NCI-H1694 treated with DMSO at 0.1 percent for 48 hours (cell line): Measurements from ENCODE around the gene ADGRL4.
"Not testable (repeated sequence)": the region's sequence is repeated elsewhere in the genome, so short reads cannot be mapped to it uniquely, and the experiment has no call there.

Experiments
- DNase-seq: peaks from one replicate; lab custom pipeline; 2025; lab: John Stamatoyannopoulos, UW

Gene ADGRL4

DNA sequence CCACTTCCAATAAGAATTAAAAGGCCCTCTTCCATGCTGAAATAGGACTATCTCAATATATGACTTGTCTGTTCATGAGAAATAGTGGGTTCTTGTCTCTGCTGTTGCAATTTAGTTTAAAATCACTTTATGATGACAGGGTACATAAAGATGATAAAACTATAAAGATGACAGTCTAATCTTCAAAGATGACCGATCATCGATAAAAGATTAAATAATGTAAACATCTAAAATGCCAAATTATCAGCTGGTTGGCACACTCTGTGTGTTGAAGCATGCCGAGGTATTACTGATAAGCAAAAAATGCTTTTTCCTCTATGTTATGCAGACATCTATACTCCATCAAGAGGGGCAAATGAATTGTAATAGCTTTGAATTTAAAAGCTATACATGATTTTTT is 89.5 kb downstream of the ADGRL4 start:
- DNase-seq = no peak

DNA sequence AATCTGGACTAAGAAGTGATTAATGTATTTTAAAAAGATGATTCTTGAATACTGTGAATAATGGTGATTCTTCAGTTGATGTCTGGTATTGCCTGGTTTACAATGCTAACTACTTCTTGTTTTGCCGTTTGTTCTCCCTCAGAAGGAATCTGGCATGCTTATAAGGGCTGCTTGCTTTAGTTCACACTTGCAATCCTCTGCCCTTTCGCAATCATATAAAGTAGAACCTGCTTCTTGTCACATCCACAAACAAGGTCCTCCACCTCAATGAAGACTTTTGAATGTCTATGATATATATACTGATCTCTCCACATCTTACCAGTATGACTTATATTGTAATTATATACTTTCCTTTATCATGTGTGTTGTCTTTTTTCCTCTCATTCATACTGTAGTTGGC is 92.6 kb downstream of the ADGRL4 start:
- no peak for DNase-seq

DNA sequence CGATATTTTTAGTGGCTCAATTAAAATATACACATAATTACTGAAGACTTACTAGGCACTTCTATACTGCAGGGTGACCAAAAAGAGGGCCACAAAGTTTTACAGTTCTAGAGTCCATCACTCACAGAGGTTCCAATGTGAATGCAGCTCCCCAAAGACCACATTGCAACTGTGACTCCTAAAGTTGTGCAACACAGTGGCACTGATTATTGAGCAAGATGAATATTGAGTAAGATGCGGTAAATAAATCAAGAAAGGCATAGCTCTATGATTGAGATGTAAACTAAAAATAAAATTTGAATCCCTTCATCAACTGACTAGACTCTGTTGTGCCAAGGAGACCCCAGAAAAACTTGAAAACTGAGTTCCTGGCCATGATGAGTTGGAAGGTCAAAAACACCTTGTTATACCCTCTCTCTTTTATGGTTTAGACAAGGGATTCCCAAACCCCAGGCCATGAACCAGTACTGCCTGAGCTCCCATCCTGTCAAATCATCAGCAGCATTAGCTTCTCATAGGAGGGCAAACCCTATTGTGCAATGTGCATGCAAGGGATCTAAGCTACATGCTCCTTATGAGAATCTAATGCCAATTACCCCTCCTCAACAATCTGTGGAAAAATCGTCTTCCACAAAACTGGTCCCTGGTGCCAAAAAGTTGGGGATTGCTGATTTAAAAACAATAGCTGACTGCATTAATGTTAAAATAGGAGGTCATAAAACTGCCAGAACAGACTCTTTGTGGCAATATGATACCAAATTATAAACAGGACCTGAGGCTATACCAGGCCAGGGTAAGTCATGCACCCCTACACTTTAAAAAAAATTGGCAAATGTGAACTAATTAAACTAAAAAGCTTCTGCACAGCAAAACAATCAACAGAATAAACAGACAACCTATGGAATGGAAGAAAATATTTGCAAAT is 94.3 kb downstream of the ADGRL4 start:
- DNase-seq = no peak

DNA sequence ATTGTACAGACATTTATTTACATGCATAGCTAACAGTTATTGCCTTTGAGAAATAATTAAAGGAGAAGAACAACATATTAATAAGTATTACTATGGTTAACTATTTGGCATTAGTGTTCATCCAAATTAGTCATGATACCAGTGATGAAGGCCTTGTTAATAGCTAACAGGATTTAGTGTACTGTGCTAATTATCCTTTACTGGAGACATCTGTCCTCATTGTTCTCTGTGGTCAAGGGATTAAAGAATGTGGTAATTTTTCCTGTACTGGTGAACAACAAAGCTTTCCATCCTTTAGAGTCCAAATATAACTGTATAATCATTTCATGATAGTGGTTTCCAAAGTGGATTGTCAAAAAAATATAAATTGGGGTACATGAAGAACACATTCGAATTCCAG is 103.9 kb downstream of the ADGRL4 start:
- no peak for DNase-seq

DNA sequence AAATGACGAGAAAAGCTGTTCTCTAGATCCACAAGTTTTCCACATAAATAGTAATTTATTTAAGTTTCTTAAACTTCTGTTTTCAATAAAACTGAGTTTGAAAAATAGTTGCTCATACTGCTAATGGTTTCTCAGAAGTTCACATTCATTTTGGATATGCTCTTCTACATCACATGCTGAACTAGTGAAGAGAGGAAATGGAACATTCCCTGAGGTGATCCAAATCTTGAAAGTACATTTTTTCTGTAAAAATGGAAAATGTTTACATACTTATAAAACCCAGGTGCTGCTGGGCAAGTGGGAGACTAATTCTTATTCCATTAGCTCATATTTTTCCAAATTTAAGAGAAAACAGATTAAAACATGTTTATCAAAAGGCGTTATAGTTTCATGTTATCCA is 111.7 kb downstream of the ADGRL4 start:
- no peak for DNase-seq

DNA sequence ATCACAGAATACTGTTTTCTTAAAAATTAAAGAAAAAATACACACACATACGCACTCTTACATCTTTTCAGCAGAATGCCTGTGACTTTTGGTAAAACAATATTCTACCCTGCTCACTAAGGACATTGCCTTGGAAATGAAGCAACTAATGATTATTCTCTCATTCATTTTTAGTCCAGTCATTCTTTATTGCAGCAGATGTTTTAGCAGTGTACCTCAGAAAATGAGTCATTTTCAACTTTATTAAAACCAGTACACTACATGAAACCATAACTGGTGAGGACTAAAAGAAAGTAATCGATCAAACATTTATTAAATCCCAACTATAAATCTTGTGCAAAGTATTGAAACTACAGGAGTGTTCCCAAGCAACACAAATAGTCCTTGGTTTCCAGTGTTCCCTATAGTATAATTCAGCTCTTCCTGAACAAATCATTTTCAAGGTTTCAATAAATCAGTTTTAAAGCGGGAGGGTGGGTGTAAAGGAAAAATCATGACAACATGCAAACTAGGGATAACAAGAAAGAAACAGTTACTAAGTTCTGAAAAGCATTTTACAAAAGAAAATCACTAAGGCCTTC is 114.2 kb downstream of the ADGRL4 start:
- DNase-seq = no peak

DNA sequence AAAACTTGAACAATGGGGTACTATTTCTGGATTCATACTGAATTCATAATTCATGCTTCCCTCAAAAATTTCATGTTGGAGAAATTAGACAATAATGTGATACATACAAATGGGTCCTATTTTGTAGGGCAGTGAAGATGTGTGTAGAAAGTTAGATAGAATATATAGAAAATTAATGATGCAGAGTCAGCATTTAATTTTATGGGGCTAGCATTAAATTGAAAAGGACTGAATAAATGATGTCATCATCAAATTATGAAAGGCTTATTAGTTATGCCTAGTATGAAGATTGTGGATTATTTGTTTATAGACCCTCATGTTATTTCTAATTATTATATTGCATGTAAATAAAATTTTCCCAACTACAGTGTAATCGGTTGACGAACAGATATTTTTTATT is 119.1 kb downstream of the ADGRL4 start:
- DNase-seq = no peak

DNA sequence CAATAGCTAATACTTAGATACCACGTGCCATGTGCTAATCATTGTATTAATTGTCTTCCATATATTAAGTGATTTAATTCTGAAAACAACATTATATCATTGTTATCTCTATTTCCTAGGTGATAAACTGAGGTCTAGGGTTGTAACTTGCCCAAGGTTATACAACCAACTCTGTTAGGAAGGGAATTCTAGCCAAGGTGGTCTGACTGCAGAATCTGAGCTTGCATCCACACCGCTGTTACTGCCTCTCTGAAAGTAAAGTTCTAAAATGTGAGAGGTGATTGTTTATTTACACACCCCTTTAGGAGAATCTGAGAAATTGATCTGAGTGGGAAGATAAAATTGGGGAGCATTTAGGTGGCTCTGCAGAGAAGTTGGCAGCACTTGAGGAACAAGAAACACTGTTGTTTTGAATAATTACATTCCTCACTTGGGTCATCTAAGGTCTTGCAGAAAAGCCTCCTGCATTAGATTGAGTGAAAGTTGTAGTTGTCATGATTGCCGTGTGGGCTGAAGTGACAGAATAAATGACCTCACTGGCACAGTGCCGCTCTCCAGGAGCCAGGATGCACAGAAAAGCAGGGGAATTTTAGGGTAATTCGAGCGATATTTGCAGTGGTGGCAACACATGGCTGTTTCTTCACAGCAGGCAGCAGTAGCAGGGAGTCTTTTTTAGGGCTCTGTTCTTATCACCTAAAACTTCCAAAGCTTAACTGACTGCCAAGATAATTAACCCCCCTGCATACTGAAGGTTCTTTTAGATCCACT is 121.7 kb downstream of the ADGRL4 start:
- DNase-seq = no peak

DNA sequence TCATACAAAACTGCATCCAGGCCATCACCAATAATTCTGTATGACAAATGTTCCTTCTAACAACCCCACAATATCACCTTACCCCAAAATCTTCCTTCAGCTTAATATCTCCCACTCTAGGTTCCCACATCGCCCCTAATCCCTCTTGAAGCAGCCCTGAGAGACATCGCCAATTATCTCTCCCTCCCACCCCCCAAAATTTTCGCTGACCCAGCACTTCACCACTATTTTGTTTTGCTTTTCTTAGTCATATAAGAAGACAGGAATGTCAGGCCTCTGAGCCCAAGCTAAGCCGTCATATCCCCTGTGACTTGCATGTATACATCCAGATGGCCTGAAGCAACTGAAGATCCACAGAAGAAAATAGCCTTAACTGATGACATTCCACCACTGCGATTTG is 126.3 kb downstream of the ADGRL4 start:
- no peak for DNase-seq

DNA sequence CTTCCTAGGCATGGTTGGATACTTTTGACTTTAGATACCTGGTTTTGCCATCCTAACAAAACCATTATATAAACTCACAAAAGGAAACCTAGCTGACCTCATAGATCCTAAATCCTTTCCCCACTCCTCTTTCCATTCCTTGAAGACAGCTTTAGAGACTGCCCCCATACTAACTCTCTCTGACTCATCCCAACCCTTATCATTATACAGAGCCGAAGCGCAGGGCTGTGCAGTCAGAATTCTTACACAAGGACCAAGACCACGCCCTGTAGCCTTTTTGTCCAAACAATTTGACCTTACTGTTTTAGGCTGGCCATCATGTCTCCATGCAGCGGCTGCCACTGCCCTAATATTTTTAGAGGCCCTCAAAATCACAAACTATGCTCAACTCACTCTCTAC is 130.5 kb downstream of the ADGRL4 start:
- DNase-seq = not testable (repeated sequence)

DNA sequence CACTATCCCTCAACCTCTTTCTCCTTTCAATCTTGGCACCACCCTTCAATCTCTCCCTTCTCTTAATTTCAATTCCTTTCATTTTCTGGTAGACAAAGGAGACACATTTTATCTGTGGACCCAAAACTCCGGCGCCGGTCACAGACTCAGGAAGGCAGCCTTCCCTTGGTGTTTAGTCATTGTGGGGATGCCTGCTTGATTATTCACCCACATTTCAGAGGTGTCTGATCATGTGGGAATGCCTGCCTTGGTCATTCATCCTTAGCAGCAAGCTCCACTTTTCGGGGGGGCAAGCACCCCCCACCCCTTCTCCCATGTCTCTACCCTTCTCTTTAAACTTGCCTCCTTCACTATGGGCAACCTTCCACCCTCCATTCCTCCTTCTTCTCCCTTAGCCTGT is 133.7 kb downstream of the ADGRL4 start:
- not testable (repeated sequence) for DNase-seq

DNA sequence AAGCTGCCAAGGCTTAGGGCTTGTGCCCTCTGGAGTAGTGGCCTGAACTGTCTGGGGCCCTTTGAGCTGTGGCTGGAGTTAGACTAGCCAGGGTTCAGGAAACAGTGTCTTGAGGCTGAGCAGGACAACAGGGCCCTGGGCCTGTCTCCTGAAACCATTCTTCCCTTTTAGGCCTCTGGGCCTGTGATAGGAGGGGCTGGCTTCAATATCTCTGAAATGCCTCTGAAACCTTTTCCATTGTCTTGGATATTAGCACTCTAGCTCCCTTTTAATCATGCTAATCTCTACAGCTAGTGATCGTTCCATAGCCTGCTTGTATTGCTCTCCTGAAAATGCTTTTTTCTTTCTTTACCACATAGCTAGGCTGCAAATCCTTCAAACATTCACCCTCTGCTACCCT is 135.3 kb downstream of the ADGRL4 start:
- DNase-seq = no peak

DNA sequence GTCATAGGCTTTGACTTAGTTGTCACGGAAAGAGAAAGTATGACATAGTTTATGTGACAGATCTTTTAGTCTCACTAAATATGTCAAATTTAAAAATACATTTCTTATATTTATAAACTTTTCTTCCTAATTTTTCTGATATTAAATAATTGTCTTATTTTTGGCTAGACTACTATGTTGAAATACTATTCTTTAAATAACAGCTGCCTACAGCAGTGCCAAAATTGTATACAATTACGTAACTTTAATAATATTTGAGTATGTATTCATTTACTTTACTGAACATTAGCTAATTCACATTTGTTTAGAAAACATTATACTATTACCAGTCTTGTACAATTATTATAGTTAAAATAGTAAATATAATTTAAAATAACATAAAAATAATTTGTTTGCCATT is 137.4 kb downstream of the ADGRL4 start:
- no peak for DNase-seq

DNA sequence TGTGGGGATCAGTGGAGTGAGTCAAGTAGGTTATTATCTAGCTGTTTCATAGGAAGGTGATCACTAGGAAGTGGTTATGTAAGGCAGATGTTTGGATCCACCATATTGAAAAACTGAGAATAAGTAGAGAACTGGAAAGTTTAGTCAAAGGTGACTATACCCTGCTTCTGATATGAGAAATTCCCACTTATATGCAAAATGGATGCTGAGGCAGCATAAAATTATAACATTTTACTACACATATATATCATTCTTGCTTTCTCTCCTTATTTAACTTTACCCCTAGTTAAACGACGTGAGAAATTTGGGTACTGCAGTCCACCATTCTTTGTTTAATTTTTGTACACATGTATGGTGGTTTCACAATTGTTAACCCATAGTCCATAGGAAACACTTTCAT is 142.4 kb downstream of the ADGRL4 start:
- DNase-seq = no peak

DNA sequence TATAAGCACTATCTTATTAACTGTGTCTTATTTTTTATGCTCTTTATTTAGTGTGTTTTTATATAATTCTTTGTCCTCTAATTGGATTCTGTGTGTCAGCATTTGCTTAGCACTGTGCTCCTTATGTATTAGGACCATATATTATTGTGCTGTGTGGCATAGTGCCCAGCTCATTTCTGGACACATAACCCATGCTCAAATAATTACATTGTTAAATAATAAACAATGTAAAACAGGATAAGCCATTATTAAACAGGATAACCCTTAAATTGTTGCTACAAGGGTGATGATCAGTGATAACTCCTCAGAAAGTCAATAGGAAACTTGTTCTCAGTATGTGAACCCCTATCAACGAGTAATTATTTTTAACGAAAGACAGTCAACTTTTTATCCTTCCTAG is 150.4 kb downstream of the ADGRL4 start:
- DNase-seq = no peak

DNA sequence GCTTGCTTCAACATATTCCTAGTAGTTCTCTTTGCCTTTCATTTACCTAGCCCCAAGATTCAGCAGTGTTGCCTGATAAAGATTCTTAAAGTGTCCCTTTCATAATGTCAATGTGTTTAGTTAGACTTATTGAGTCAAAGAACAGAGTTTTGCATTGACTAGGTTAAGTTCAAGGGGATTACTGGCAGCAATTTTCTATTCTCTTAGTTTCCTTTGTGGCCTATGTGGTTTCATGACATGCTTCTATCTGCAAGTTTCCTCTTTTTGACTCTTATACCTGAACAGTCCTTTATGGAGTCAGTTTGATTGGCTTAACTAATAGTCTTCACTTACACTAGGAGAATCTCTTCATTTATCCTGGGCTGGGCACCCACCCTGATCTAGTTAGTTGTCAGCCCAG is 151.3 kb downstream of the ADGRL4 start:
- no peak for DNase-seq

DNA sequence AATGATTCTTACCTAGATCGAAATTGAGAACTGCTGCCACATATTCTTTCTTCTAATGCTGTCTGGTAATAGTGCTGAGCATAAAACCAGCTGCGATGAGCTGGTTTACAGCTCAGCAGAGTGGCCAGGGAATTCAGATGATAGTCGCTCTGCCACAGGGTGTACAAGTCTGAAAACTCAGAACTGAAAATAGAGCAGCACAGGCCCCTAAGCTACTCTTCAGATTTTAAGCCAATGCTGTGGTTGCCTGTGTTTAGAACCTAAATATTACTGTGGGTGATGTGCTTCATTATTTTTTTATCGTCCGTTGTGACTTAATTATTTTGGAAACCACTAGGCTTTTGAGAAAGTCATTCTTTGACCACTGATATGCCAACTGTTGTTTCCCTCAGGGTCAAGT is 152.0 kb downstream of the ADGRL4 start:
- no peak for DNase-seq

DNA sequence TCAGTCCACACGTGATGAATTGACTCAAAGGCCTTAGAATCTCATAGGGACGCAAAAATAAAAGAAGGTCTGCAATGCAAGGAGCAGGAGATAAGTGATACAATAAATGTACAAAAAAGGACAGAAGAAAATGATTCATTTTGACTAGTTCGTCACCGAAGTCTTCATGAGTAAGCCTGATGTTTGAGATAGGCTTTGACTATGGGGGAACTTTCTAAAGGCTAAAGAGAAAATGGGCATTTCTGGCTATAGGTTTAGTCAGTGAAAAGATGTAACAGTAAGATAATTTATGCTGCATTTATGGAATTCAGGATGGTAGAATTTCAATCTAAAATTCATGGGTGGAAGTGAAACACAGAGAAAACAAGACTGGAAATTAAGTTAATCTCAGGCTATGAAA is 163.0 kb downstream of the ADGRL4 start:
- DNase-seq = no peak

DNA sequence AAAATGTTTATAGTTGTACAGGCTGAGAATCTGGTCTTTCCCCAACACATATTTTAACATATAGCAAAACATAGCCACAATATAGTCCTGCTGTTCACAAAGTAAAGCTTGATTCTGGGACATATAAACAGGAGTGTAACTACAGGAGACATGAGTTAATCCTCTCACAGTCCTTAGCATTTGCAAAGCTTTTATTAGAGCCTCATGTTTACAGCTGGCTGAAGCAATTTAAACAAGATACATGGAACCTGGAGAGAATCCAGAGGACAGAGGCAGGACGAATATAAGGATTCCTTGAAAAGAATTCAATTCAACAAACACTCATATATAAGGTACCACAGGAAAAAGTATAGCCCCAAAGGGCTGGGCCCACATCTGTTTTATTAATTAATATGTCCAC is 163.4 kb downstream of the ADGRL4 start:
- no peak for DNase-seq

DNA sequence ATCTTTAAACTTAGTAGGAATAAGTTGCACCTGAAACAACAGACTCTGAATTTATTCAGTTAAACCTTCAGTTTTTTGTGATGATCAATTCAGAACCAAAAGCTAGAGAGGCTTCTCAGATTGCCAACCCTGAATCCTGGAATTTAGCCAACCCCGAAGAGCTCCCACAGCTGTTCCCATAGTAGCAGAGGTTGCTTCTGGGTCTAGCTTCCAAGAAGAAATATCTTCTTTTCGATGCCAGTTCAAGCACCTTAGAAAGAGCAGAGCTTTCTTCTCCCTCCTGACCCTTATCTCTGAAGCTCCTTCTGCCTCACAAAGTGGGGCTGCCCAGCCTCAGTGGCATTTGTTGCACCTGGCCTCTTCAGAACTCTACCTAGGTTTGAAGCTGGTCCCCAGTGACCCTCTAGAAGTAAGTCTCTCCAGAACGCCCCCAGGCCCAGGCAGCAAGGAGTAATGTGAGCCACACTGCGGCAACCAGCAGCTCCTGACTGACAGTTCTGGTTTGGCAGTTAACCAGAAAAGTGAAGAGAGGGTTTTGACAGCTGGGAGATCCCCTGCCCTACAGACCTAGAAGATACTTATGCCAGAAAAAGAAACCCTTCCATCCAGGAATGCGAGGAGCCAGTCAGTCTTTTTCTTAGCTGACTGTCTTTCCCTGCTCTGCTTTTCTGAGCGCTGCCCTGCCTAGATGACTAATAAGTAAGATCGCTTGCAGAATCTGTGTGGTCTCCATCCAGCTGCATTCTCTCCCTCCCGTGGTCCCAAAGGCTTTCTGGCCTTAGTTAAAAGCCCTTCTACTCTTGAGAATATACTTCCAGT is 165.9 kb downstream of the ADGRL4 start:
- DNase-seq = no peak
